Sigmoid colon (tissue), 4 donors: ENCODE data around the gene GMPR2.

Experiments used
- CTCF ChIP-seq, 4 experiments: fragments of 450-650 bp in 3 of 4; fragments of 200-600 bp in 1 of 4; IDR thresholded peaks; one replicate each; pipeline ENCODE4 v1.5.1; 2016 to 2019; ENCODE audit warnings: antibody characterized with exemption in 4 of 4, mild to moderate bottlenecking in 3 of 4, moderate library complexity in 2 of 4
- EP300 ChIP-seq, 4 donors: sonication (generic); formaldehyde crosslinking; IDR thresholded peaks; one replicate each; pipeline ENCODE4 v1.6.1; 2017; ENCODE audit warnings: antibody characterized with exemption in 4 of 4

GRCh38 chr14:24267516-24267915, 34.8 kb downstream of the GMPR2 start:
- TF ChIP-seq CTCF (IDR thresholded peaks at IDR 0.05) (no peak), EP300 (IDR thresholded peaks at IDR 0.05) (no peak)
